ENCODE measurements around the gene CLDN3.

CLDN3 gene

DNA sequence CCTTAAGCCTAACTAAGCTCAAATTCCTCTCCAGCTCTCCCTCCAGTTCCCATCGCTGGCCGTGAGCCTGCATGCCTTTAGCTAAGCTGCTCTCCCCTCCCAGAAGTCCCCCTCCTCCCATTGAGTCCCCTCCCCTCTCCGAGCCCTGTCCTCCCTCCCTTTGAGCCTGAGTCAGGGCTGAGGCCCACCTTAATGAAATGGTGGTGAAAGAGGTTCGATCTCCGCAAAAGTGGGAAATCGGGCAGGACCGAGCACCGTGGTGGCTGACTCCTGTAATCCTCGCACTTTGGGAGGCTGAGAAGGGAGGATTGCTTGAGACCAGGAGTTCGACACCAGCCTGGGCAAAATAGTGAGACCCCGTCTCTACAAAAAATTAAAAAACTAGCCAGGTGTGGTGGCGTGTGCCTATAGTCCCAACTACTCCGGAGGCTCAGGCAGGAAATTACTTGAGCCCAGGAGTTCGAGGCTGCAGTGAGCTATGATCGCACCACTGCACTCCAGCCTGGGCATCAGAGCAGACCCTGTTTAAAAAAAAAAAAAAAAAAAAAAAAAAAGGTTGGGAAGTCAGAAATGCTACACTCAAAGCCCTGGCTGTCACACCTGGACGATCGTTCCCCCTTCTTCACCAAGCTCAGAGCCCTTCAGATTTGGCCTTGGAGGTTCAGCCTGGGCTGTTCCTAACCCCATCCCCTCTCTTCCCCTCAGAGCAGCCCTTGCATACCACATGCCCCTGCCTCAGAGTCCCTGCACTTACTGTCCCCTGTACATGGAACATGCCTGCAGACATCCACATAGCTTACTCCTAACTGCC, 995 bp upstream of the CLDN3 start:
- DNase-seq = peak; percentile 25

DNA sequence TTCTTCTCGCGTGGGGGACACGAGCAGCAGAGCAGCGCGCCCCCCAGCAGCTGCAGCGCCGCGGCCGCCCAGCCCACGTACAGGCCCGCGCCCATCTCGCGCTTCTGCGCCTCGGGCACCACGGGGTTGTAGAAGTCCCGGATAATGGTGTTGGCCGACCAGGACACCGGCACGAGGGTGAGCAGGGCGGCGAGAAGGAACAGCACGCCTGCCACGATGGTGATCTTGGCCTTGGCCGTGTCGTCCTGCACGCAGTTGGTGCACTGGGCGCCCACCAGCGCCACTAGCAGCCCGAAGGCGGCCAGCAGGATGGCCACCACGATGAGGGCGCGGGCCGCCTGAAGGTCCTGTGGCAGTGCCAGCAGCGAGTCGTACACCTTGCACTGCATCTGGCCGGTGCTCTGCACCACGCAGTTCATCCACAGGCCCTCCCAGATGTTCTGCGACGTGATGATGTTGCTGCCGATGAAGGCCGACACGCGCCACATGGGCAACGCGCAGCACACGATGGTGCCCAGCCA, 529 bp downstream of the CLDN3 start:
- DNase-seq = no peak

DNA sequence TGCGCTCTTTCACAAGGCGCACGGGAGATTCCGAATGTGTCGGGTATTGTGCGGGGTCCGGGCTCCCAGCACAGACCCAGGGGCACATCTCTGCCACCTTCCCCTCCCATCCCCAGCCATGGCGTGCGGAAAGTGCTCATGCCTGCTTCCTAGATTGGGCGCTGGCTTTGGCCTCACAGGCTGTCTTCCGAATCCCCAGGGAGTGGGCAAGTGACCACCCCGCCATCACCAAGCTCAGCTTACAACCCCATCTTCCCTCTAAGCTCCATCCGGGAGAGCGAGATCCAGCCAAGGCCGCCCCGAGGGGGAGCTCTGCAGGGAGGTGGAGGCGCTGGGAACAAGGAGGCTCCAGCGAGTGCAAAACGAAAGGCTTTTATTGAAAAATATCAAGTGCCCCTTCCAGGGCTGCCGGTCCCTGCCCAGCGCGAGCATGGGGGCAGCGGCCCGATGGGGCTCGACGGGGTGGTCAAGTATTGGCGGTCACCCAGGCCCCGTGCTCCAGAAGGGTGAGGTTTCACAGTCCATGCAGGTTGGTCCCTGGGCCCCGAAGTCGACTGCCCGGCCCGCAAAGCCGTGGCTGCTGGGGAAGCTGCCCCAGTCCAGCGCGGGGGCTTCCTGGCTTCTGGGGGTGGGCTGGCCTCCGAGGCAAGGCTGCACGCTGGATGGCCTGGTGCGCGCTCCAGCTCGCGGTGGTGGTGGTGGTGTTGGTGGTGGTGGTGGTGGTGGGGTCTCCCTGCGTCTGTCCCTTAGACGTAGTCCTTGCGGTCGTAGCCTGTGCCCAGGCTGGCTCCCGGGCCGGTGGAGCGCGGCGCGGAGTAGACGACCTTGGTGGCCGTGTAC, 1.2 kb downstream of the CLDN3 start:
- DNase-seq = no peak

DNA sequence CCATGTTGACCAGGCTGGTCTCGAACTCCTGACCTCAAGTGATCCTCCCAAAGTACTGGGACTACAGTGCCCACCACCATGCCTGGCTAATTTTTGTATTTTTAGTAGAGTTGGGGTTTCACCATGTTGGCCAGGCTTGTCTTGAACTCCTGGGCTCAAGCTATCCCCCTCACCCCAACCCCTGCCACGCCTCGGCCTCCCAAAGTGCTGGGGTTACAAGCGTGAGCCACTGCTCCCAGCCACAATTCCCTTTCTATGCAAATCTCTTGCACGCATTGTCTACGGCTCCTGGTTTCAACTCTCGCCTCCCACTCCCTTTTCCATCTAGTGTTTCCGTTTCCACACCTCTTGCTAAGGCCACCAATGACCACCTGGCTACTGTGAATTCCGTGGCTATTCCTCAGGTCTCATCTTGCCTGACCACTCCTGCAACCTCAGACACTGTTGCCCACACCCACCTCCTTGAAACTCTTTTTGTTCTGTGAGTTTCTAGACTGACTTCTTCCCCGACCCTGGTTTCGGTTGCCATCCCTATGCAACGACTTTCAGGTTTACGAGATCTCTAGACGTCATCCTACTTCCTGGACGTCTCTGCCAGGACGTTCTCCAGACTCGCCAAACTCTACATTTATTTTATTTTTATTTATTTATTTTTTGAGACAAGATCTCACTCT, 3.4 kb downstream of the CLDN3 start:
- DNase-seq = no peak

DNA sequence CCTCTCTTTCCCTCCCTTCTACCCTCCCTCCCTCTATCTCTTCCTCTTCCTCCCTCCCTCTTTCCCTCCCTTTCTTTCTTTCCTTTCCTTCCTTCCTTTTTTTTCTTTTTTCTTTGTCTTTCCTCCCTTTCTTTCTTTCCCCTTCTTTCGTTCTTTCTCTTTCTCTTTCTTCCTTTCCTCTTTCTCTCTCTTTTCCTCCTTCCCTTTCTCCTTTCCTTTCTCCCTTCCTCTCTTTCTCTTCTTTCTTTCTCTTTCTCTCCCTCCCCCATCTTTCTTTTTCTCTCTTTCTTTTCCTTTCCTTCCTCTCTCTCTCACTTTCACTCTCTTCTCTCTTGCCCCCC, 7.4 kb downstream of the CLDN3 start:
- no peak for DNase-seq

DNA sequence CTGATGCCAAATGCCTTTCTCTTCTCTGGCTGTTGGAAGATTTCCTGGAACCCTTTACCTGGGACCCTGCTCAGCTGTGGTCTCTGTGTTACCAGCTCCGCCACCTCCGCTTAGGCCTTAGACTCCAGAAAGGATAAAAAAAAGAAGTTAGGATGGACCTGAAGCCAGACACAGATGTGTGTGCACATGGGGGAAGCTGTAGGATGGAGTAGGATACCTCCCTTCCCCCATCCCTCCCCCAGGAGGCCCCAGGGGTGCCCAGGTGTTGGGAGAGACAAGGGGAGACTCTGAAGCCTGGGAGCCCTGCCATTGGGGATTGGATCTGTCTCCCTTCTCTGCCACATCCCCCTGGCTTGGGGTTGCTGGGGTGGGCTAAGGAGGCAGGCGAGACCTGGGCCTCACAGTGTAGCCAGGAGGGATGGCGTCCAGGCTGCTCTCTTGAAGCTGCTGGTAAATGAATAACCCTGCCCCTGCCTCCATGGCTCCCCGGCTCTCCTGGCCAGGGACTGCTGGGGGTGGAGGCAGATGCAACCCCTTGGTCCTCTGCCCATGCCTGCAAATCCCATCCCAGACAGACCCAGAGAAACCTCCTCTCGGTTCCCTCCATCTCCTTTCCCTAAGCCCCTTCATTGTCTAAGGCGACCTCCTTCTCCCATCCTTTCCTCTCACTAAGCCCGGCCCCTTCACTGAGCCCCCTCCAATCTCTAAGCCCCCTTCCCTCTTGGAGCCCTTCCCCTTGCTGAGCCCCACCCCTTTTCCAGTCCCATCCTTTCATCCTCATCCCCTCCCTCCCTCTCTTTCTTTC, 8.0 kb downstream of the CLDN3 start:
- no peak for DNase-seq

DNA sequence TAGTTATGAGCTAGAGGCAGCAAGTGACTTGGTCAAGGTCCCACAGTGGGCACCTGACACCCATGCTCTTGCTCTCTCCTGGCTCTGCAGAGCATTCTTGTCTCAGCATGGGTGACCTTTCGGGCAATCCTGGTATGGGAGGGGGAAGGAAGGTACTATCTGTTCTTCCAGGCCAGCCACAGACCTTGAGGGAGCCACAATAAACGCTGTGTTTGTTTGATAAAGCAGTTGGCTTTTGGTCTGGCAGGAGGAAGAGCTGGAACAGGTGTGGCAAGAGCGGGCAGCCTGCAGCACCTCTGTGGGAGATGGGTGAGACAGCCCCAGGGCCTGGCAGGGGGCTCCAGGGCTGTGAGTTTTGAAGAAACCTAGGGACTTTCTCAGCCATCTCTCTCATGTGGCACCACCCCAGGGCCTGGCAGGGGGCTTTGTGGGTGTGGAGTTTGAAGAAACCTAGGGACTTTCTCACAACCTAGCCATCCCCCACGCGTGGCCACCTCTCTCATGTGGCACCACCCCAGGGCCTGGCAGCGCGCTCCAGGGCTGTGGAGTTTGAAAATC, 11.4 kb downstream of the CLDN3 start:
- no peak for DNase-seq

DNA sequence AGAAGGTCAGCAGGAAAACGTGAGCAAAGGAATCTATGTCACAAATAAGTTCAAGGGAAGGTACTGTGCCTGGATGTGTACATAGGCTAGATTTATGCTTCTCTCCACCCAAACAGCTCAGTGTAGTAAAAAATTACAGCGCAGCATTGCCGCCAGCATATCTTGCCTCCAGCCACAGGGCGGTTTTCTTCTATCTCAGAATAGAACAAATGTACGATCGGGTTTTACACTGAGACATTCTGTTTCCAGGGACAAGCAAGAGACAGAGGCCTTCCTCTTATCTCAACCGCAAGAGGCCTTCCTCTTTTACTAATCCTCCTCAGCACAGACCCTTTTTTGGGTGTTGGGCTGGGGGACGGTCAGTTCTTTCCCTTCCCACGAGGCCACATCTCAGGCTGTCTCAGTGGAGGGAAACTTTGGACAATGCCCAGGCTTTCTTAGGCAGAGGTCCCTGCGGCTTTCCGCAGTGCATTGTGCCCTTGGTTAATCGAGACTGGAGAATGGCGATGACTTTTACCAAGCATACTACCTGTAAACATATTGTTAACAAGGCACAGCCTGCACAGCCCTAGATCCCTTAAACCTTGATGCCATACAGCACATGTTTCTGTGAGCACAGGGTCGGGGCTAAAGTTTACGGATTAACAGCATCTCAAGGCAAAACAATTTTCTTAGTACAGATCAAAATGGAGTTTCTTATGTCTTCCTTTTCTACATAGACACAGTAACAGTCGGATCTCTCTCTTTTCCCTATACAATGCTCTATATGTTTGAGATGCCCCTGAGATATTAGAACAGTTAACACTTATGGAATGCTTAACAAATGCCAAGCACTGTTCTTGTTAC, 19.9 kb downstream of the CLDN3 start:
- no peak for DNase-seq

DNA sequence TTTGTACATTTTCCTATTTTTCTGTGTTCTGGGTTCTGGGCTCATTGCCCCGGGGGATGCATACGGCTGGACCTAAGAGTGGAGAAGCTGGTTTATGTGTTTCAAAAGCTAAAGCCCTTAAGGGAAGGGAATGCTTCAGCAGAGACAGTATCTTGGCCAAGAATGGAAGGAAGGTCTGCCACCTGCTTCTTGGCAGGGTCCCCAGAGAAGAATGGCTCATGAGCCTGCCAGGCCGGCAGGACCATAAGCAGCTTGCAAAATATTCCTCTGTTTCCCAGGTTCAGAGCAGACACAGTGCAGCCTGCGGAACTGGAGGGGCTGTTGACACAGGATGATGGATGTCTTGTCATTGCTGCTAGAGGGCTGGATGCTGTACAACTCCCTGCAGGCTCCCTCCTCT, 23.7 kb downstream of the CLDN3 start:
- DNase-seq = no peak

DNA sequence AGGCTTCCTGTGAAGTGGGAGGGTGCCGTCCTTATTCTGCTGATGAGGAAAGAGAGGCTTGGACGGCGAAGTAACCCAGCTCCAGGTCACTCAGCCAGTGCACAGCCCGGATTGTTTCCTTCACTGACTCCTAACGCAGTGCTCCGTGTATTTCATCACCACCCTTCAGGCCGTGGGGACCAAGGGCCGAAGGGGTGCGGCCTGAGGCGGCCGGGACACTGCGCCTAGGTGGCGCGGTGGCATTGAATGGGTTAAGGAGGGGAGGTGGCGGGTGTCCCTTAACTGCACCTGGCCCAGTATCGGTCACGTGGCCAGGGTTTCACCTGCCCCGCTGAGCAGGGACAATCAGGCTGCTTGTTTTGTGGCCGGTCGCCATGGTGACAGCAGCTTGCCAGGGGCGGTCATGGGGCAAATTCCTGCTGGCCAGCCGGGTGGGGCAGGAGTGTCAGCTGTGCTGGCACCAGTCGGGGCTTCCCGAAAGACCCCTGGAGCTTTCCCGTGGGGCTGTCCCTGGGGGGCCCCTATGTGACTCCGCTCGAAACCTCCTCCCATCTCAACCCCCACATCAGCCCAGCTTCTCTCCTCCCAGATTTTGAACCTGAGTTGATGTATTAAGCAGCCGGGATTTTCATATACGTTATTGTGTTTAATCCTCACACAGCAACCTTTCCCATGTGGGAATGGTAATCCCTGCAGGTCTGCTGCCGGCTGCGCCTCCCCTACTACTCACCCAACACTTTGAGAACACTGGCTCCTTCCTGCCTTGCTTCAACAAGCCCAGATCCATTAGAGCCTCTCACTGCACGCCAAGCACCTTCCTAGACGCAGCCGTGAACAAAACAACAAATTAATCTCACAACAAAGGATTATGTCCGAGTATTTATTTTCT, 27.1 kb downstream of the CLDN3 start:
- DNase-seq = no peak

DNA sequence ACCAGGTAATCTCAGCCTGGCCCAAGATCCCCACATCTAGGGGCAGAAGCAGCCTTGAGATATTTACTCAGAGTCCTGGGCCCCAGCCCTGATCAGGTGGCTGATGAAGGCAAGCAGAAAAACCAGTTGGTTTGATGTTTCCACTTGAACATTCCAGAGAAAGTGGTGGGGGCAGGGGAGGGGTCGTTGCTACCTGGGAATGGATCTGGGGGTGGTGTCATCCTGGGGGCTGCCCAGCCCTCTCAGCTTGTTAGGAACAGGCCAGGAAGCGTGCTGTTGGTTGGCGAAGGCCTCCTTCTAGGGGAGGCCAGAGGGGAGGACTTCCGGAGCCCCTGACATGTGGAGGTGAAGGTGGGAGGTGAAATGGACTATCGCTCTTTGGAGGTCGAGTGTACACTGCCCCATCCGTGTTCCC, 27.7 kb downstream of the CLDN3 start:
- no peak for DNase-seq

DNA sequence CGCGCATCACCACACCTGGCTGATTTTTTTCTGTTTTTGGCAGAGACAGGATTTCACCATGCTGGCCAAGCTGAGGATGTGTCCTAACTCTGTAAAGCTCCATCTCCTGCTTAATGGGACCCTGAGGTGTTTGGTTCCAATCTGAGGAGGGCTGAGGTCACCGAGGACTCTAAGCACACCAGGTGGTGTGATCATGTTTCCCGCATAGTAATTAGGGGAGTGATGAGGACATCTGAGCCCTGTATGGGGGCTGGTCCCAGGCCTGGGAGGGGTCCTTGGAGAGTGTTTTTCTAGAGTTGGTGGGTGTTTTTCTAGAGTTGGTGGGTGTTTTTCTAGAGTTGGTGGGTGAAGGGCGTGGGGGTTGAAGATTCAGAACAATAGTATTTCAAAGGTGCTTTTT, 28.5 kb downstream of the CLDN3 start:
- no peak for DNase-seq

DNA sequence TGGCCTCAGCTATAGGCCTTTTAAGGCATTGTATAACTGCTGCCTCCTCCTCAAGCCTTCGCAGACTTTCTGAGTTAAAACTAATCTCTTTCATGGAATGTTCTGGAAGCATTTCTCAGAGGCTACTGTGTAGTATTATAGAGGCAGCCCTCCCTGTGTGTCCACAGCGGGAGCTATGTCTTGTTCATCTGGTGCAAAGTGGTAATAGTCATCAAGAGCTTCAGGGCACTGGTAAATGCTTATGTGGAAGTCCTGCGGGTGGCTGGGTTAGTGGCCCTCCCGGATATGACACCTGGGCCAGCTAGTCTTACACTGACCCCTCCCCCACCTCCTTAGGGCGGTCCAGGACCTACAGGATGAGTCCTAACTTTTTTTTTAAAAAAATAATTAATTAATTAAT, 29.3 kb downstream of the CLDN3 start:
- no peak for DNase-seq

DNA sequence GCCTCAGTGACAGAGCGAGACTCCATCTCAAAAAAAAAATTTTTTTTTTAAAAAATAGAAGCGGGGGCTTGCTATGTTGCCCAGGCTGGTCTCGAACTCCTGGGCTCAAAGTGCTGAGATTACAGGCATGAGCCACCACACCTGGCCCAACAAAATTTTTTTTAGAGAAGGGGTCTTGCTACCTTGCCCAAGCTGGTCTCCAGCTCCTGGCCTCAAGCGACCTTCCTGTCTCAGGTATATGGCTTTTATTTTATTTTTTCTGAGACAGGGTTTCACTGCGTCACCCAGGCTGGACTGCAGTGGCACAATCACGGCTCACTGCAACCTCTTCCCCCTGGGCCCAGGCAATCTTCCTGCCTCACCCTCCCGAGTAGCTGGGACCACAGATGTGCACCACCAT, 29.9 kb downstream of the CLDN3 start:
- DNase-seq = no peak

DNA sequence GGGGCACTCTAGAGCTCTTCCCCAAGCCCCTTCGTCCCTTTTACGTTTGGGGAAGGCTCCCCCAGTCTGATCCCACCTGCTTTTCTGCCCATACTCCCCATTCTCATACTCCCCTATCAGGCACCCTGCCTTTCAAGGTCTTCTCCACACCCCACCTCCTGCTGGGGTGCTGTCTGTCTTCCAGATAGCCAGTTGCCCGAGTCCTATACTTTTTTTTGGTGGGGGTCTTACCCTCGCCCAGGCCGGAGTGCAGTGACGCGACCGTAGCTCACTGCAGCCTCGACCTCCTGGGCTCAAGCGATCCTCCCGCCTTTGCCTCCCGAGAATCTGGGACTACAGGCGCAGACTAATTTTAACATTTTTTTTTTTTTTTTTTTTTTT, 30.7 kb downstream of the CLDN3 start:
- no peak for DNase-seq

DNA sequence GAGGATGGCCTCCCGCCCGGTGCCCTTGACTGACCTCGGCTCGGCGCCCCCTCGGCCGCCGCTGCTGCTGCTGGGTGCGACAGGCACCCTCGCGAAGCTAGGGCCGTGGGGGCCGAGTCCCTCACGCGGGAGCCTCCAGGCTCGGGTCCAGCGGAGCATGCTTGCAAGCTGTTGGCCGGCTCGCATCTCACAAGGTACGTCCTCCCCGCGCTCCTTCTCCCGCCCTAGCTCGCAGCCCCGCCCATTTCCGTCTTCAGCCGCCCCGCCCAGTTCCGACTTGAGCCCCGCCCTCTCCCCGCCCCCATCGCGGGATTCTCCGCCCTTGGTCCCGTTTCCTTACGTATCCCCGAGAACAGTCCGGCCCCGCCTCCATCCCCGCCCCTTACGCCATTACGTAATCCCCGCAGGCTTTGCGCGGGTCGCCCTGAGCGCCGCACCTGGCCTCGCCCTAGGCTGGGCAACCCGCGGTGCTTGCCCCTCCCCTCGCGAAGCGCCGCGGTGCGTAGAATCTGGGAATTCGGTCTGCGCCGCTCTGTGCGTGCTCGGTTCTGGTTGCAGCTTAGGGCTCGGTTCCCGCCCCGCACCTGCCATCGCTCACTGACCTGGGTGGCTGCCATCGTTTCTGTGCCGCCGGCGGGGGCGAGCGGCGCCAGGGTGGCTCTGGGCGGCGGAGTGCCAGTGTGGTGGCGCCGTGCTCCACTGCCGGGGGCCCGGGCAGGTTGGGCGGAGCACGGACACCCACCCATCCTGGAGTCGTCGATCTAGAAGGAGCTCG, 31.3 kb downstream of the CLDN3 start, which contains the start of gene ABHD11:
Gene ABHD11 (minus strand): TSS at position 191 of the 775 bp plus-strand sequence. CDS start 32 bp downstream, at position 159.
- DNase-seq = peak; percentile 100

DNA sequence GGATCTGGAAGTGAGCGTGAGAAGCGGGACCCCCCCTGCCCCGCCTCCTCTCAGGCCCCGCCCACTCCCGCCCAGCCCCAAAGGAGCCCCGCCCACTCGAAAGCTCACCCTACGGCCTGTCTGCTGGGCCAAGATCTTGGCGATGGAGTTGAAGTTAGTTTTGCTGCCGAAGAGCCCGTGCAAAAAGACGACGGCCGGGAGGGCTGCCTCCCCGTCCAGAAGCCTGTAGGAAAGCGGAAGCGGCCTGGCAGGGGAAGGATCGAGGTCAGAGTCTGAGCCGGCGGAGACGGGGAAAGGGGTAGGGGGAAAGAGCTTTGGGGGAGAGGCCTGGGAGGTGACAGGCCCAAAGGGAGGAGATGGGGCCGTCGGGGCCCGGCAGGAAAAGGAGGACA, 31.9 kb downstream of the CLDN3 start:
- peak; percentile 84 for DNase-seq

DNA sequence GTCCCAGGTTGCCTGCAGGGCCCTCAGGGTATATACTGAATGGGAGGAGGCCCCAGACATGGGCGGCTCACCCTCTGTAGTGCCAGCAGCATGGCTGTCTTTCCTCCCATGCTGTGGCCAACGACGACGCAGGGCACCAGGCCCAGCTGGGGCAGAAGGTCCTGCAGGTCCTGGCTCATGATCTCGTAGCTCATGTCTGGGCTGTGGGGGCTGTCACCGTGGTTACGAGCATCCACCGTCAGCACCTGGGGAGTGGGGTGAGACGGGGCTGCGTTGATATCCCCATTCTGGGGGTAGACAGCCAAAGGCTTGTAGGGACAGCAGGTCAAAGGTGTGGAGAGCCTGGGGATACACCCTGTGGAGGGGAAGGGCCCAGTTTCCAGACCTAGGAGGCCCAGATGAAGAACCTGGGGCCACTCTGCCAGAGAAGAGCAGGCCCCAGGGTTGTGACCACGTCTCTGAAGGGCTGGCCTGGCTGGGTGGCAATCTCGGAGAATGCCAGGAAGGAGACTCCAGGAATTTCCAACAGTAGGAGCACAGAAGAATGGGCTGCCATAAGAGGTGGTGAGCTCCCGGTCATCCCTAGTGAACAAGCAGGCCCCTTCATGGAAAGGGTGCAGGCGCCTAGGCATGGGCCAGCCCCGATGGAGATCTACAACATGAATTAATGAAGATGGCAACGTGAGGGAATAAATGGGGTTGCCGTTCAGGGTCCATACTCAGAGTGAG, 32.4 kb downstream of the CLDN3 start:
- no peak for DNase-seq

DNA sequence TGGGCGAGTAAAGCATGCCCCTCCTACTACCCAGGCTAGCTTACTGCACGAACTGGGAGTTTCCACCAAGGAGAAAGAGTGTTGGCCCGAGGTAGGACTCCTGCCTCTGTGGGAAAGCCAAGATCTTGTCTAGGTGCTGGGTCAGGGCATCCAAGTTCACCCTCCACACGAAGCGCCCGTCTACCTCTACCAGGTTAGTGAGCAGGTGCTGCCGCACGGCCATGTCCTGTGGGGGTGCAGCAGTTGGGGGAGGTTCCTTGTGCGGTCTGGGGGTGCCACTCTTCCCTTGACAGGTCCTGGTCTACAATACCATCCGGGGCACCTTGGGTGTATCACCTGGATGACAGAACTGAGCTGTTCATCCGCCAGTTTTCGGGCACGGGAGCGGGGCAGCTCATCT, 33.2 kb downstream of the CLDN3 start:
- no peak for DNase-seq
